A549 treated with RU486 at 1 μM for 4 hours (cell line): ENCODE data around the gene AFDN. TPM values are rescaled to one million over a fixed set of nuclear protein-coding genes. Genes with fewer than 3 reads are reported as not detected.

Experiments used
- total RNA-seq: library from RNA; stranded (reverse); fragments of 200-300 nt; extraction: Qiagen RNA extraction; gene quantifications from 5 replicates; pipeline ENCODE4 v1.2.3, GENCODE V29; 2022; ENCODE audit warnings: low read depth

Gene AFDN
- 12.8 to 21.5 TPM (median 19.0 TPM) in 5 replicates for total RNA-seq

GRCh38 chr6:167826896-167827582 is at the start of gene AFDN:
AFDN (plus strand) TSS chr6:167826911; CDS start chr6:167827133, 222 bp downstream.

GRCh38 chr6:167997642-167998041 is 170.9 kb downstream of the AFDN start, which contains the start of gene KIF25:
KIF25 (plus strand) TSS chr6:167997671; CDS start chr6:168029586, 31,915 bp downstream.

Other genes with a start within 250 kb of the AFDN start
- 0.14 TPM in 1 of 5 replicates, not detected in the others for gene KIF25, start 170.8 kb downstream of the AFDN start, total RNA-seq